CD4-positive, alpha-beta T cell treated with Interleukin-15 for 1 hour (primary cell): ENCODE data around the gene ELK3.
"Not testable (repeated sequence)": the region's sequence is repeated elsewhere in the genome, so short reads cannot be mapped to it uniquely, and the experiment has no call there.

Experiments
- DNase-seq: peaks from one replicate; pipeline ENCODE4 v3.0.0-alpha.2; 2020

ELK3 gene

DNA sequence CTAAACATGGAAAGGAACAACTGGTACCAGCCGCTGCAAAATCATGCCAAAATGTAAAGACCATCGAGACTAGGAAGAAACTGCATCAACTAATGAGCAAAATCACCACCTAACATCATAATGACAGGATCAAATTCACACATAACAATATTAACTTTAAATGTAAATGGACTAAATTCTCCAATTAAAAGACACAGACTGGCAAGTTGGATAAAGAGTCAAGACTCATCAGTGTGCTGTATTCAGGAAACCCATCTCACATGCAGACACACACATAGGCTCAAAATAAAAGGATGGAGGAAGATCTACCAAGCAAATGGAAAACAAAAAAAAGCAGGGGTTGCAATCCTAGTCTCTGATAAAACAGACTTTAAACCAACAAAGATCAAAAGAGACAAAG is 123.6 kb downstream of the ELK3 start:
- not testable (repeated sequence) for DNase-seq
